Eye (tissue), 1 donor: Measurements from ENCODE around the gene IL10RB.
A peak's percentile ranks its signal among the peaks of the same experiment; 100 is the strongest.
"Not testable (repeated sequence)": the region's sequence is repeated elsewhere in the genome, so short reads cannot be mapped to it uniquely, and the experiment has no call there.

Experiments used
- DNase-seq: peaks from one replicate; pipeline ENCODE4 v3.0.0-alpha.2; 2015

IL10RB gene

DNA sequence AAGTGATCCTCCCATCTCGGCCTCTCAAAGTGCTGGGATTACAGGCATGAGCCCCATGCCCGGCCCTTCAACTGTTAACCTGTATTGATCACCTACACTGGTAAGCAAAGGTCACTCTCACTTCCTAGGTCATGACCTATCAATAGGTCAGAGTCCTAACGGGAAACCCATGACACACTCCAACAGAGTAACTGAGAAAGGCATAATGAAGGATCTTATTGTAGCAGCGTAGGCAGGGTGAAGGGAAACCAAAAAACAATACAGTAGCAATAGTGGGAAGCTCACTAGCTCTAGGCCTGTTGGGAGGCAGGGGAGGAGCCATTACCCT, 39.1 kb downstream of the IL10RB start:
- no peak for DNase-seq

DNA sequence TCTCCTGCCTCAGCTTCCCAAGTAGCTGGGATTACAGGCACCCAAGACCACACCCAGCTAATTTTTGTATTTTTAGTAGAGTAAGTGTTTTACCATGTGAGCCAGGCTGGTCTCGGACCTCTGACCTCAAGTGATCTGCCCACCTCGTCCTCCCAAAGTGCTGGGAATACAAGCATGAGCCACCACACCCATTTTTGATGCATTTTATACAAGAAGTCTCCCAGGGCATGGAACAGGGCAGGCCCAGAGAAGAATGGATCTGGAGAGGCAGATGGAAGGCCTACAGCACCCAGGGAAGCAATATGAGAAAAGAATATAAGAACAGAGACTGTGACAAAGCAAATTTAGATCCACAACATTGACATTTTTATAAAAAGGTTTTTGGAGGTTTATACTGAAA, 39.8 kb downstream of the IL10RB start:
- no peak for DNase-seq

DNA sequence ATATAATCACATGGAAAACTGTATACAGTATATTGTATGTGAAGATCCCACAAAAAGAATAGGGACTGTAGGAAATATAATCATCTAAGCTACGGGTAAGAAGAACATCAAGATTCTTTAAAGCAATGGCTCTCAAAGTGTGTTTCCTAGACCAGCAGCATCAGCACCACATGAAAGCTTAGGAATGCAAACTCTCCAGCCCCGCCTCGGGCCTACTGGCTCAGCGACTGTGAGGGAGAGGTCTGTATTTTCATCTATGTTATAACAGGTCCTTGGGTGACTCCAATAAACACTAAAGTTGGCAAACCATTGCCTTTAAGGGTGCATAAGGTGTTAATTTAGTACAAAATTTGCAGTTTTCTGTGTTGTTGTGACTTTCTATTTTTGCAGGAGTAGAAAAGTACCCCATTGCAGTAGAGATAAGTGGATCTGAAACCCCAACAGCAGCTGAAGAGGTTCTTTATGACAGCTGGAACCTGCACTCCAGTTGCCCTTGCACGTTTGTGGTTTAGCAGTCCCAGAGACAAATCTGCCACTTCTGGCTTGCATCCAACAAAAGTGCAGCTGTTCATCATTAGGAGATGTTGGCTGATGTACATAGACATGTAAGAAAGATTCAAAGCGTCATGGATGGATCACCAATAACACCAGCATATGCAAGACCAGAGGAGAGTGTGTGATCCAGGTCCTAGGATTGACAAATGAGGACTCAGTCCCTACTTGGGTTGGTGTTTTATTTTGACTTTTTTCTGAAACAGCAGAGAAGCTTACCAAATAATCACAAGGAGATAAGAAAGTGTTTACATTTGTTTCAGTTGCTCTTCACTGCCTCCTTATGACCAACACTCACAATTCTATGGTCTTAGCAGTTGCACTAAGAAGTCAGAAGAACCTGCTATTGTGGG, 42.7 kb downstream of the IL10RB start:
- DNase-seq, result peak; percentile 68

DNA sequence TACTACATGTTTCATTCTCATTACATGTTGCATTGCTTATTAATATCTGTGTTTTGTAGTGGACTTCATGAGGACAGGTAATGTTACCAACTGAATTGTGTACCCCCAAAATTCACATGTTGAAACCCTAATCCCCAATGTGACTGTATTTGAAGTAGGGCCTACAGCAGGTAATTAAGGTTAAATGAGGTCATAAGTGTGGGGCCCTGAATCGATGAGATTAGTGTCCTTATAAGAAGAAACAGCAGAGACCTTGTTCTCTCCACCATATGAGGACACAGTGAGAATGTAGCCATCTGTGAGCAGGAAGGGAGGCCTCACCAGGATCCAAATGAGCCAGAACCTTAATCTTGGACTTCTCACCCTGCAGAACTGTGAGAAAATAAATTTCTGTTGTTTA, 43.6 kb downstream of the IL10RB start:
- no peak for DNase-seq

DNA sequence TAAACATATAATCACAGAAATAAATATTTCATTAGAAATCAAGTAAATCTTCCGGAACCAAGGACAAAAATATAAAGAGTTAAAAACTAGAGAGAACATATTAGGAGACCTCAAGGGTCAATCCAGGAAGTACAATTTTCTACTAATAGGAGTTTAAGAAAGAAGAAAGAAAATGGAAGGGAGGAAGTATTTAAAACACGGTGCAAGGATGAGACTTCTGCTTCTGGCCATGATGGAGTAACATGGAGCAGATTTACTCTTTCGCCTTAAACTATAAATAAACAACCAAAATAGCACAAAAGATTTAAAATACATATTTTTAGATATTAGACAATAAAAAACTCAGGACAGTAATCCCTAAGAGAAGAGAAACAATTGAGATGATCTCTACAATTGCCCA, 46.0 kb downstream of the IL10RB start:
- DNase-seq, result no peak

DNA sequence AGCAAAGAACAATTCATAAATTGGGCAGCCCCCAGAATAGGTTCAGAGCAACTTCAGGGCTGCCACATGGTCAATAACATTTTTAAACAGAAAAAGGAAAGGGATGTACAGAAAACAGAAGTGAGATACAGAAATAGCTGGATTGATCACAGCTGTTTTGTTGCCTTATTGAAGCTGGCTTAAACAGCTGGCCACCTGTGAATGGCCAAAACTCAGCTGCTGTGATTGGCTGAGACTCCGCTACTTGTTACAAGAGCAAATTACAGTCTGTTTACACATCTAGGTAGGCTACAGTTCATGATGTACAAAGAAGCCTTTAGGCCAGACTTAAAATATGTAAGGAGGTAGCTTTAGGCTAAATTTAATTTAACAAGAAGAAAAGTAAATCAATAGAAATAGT, 47.0 kb downstream of the IL10RB start:
- DNase-seq, result no peak

DNA sequence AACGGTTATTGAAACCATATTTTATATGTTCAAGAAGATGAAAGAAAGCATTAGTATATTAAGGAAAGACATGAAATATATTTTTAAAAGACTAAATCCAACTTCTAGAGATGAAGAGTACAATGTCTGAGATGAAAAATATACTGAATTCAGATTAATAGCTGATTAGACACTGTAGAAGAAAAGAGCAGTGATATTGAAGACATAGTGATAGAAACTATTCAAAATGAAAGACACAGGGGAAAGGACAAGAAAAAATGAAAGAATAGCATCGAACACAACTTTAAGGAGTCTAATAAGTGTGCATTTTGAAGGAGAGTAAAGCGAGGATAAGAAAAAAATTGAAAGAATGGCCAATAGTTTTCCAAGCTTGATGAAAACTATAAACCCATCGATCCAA, 47.4 kb downstream of the IL10RB start:
- no peak for DNase-seq

DNA sequence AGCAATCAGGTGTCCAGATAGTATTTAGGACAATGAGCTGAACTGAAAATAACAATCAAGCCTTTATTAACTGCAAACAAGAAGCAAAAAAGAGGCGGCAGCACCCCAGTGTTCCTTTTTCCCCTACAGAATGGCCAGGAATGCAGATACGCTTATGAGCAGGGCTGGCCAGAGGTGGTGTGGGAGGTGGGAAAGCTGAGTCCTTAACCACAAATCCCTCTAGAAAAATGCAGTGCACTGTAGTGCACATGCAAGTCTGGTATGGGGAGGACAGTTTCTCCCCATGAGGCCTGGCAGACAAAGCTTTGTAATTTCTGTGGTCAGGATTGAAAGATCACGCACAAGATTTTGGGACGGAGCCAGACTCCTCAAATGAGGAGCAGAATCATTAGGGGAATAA, 47.9 kb downstream of the IL10RB start:
- DNase-seq, result no peak

DNA sequence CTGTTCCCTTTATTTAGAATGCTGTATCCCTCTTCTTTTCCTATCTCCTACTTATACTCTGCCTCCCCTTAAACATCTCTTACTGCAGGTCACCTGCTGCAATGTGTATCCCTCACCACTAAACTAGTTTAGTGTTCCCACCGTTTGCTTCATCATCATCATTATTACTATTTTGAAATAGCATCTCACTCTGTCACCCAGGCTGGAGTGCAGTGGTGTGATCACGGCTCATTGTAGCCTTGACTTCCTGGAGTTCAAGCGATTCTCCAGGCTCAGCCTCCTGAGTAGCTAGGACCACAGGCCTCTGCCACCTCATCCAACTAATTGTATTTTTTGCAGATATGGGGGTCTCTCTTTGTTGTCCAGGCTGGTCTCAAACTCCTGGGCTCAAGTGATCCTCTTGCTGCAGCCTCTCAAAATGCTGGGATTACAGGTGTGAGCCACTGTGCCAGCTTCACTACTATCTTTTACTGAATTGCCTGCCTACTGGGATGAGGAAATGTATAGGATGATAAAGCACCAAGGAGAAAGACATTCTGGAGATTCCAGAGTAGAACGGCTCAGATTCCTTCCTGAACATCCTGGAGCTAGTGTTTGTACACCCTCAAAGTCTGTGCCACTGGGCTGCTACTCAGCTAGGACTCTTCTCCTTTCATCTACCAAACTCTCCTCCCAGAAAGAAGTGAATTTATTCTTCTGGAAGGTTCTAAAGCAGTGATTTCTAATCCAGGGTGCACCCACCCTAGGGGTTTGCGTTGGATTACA, 50.0 kb downstream of the IL10RB start:
- DNase-seq, result no peak

DNA sequence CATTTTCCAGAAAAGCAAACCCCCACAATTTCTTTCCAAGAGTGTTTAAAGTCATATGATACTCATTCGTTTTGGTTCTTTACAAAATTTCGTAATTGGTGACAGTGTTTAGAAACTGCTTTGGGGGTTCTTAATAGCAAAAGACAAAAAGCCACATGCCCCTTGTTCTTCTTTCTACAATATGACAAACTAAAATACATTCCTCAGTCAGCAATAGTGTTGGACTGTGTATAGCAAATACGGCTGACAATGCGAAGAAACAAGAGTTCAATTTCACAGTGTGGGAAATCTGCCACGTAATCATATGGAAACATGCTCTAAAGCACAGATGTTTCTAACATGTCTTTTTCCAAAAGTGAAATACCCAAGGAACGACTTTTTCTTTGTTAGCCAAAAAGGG, 51.0 kb downstream of the IL10RB start:
- peak; percentile 64 for DNase-seq

DNA sequence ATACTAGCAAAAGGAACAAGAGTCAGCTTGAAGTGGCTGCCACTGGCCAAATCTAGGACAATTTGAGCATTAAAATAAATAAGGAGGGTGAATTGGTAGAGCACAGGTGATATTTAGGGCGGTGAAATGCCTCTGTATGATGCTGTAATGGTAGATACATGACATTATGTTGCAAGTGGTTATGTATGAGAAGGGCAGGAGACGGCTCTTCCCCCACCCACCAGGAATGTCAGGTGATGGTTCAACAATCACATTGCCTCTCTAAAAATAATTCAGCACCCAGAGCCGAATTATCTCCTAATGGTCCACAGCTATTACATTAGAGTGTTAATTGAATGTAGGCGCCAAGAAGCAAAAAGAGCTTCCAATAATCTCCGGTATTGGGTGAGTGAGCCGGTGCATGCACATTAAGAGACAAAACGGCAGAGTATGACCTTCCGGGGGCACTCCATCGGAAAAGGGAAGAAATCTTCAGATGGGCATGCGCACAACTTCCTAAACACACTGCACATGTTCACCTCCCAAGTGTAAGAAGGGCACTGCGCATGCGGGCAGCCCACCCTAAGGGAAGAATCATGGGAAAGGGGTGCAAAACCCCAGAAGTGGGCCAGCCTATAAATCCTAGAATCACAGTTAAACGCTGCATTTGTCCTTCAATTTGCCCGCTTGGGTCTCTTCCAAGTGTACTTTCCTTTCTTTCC, 51.8 kb downstream of the IL10RB start:
- DNase-seq, result no peak

DNA sequence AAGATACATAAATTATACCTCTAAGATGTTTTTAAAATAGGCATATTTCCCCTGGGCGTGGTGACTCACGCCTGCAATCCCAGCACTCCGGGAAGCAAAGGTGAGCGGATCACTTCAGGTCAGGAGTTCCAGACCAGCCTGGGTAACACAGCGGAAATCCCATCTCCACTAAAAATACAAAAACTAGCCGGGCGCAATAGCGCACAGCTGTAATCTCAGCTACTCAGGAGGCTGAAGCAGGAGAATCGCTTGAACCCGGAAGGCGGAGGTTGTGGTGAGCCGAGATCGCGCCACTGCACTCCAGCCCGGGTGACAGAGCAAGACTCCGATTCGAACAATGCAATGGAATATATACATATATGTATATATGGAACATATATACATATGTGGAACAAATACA, 54.8 kb downstream of the IL10RB start:
- not testable (repeated sequence) for DNase-seq

DNA sequence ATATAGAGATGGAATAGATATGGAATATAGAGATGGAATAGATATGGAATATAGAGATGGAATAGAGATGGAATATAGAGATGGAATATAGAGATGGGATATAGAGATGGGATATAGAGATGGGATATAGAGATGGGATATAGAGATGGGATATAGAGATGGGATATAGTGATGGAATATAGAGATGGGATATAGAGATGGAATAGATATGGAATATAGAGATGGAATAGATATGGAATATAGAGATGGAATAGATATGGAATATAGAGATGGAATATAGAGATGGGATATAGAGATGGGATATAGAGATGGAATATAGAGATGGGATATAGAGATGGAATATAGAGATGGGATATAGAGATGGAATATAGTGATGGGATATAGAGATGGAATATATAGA, 57.4 kb downstream of the IL10RB start:
- not testable (repeated sequence) for DNase-seq

DNA sequence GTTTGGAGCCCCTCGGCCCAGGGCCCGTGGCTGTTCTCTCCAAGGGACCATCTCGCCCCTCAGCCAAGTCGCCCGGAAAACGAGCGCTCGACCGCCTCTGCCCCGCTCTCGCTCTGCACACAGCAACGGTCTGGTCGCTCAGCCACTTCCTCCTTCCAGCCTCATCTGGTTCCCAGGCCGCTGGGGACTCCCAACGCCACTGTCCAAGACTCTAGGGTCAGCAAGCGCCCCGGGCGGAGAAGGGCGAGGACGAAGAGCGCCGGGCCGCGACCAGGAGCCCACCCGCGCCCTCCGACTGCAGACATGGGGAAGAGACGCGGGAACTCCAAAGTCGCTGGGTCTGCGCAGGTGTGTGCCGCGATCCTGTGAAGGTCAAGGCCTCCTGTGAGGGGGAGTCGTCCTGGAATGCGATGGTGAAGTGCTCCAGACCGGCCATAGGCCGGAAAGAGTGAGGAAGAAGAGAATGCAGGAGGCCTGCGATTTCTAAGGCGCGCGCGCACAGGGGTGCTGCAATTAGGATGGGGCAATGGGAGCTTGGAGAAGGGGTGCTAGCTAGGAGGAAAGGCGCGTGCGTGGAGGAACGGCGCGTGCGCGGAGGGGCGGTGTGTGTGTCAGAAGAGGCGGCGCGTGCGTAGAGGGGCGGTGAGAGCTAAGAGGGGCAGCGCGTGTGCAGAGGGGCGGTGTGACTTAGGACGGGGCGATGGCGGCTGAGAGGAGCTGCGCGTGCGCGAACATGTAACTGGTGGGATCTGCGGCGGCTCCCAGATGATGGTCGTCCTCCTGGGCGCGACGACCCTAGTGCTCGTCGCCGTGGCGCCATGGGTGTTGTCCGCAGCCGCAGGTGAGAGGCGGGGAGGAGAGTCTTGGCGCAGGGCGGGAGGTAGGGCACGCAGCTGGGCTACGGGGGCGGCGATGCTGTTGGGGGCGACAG, 58.4 kb downstream of the IL10RB start, which contains the start of gene IFNAR1:
IFNAR1 (plus strand) TSS at position 680 of the 931 bp plus-strand sequence; CDS start at position 766, 86 bp downstream.
- peak; percentile 100 for DNase-seq

DNA sequence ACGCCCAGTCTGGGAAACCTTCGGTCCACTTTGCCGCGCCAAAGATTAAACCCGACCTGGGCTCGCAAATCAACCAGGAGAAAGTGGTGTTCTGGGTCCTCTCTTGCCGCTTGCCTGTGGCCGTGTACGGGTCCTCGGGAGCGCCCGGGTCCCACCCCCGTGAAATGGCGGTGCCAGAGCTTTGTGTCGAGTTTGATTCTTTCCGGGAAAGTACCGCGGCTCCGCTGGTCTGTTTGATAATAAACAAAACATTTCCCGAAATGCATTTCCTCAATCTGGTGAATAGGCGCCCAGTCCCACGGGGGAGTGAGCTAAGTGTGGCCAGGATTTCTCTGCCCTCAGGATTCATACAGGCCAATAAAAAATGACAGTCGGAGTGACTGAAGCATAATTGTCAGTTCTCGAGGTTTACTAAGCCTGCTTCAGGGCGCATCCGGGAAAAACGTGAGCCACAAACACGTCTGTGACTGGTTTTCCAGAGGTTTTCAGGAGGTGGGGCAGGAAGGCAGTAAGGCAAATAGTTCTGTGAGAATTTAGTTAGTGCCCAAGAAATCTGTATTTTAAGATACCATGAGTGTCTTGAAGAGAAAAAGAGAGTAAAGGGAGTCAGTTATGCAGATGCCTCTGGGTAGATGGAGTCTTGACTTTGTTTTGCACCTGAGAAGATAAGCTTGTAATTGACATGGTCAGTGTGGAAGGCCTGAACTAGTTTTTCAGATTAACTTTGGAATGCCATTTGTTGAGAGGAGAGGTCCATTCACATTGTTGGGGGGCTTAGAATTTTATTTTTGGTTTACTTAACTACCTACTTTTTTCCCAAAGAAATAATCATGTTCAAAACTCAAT, 59.3 kb downstream of the IL10RB start:
- peak; percentile 92 for DNase-seq

DNA sequence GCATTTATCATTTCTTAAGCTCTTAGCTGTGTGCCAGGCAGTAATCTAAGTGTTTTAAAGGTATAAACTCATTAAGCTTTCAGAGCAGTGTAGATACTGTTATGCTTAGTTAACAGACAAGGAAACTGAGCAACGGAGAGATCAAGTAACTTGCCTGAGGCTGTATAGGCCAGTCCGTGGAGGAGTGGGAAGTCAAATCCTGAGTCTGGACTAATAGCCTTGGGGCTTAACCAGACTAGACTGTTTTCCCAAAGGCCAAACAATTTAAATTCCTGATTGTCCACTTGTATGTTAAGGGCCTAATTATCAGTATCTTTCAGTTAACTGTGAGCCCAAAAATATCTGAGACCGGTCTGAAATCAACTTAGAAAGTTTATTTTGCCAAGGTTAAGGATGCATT, 61.2 kb downstream of the IL10RB start:
- no peak for DNase-seq

DNA sequence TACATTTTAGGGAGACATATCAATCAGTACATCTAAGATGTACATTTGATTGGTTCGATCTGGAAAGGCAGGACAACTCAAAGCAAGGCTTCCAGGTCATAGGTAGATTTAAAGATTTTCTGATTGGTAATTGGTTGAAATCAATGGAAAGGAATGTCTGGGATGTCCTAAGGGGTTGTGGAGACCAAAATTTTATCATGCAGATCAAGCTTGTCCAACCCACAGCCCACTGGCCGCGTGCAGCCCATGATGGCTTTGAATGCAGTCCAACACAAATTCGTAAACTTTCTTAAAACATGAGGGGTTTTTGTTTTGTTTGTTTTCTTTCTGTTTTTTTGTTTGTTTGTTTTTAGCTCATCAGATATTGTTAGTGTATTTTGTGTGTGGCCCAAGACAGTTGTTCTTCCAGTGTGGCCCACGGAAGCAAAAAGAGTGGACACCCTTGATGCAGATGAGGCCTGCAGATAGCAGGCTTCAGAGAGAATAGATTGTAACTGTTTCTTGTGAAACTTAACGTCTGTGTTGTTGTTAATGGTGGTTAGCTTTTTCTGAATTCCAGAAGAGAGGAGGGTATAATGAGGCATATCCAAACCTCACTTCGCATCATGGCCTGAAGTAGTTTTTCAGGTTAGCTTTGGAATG, 61.7 kb downstream of the IL10RB start:
- DNase-seq, result no peak

DNA sequence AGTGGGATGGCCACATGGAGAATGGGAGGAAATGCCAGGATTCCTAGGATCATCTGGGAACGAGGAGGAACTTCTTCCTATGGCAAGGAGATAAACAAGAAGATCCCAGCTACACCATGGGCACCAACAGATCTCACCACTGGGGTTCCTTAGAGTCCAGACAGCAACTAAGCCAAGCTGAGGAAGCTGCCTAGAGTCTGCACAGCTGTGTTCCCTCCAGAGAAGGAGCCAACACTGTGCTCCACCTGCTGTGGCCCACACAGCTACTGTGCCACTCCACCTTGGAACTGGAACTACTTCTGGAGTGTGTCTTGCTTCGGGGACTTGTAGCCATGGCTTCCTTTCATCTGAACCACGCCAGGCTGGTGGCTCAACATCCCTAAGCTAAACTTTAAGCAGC, 64.6 kb downstream of the IL10RB start:
- DNase-seq, result no peak

DNA sequence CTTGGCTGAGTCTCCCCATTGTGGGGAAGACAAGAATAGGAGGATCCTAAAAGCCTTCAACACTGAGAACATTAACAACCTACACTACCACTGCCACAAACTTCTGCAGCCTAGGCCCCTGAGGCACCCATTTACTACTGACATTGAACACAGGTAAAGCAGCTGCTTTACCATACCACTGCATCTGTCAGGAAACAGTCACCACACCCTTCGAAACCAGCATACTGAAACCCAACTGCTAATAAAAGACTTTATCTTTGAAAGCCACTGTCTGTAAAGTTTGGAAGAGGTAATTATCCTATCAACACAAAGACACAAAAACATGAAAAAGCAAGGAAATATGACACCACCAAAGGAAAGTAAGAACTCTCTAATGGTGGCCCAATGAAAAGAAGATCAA, 66.0 kb downstream of the IL10RB start:
- no peak for DNase-seq

DNA sequence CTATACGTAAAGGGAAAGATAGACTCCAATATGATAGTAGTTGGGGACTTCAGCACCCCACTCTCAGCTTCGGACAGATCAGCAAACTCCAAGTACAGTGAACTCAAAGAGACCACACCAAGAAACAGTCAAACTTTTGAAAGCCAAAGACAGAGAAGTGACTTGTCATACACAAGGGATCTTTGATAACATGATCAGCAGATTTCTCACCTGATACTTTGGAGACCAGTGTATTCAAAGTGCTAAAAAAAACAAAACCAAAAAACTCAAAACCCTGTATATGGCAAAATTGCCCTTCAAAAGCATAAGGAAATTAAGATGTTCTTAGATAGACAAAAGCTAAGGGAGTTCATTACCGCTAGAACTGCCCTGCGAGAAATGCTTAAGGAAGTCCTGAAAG, 68.0 kb downstream of the IL10RB start:
- DNase-seq, result no peak

DNA sequence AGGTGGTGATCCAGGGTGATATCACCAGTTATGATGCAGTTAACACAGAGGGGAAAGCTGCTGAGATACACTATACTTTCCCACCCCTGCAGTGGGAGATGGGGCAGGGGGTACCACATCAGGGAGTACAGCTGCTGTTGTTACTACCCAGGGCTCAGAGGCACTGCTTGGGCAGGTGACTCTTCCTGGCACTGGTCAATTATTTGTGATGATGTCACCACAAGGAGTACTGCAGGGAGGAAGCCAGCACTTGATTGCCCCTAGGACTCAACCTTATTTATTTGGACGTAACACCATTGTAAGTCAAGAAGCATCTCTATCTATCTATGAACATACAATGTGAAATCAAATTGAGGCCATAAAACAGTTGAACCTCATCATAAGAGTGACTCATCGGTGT, 68.7 kb downstream of the IL10RB start:
- DNase-seq, result no peak
